NOMO-1 treated with dmso at 0.1 percent for 144 hours (cell line): ENCODE results near the gene ATP9B.
A peak's percentile ranks its signal among the peaks of the same experiment; 100 is the strongest.
"Not testable (repeated sequence)": the region's sequence is repeated elsewhere in the genome, so short reads cannot be mapped to it uniquely, and the experiment has no call there.

Experiments
- DNase-seq: peaks from one replicate; lab custom pipeline; 2025; ENCODE audit not compliant: unreplicated experiment; lab: John Stamatoyannopoulos, UW

The ATP9B gene

GRCh38 chr18:79071503-79072210 is 2.5 kb downstream of the ATP9B start:
- peak; percentile 8 for DNase-seq

GRCh38 chr18:79072655-79073054 is 3.5 kb downstream of the ATP9B start:
- DNase-seq = not testable (repeated sequence)

- no peak for DNase-seq
Observed at GRCh38 chr18:79077181-79077580, 8.0 kb downstream of the ATP9B start.

GRCh38 chr18:79078791-79079190 is 9.6 kb downstream of the ATP9B start:
- DNase-seq = not testable (repeated sequence)

GRCh38 chr18:79092874-79093273 is 23.7 kb downstream of the ATP9B start:
- no peak for DNase-seq

- DNase-seq = no peak
Observed at GRCh38 chr18:79093986-79094385, 24.8 kb downstream of the ATP9B start.

- no peak for DNase-seq
Observed at GRCh38 chr18:79095216-79095615, 26.0 kb downstream of the ATP9B start.

GRCh38 chr18:79100944-79101343 is 31.8 kb downstream of the ATP9B start:
- DNase-seq = no peak

GRCh38 chr18:79102886-79103285 is 33.7 kb downstream of the ATP9B start:
- no peak for DNase-seq

- no peak for DNase-seq
Observed at GRCh38 chr18:79104137-79104536, 34.9 kb downstream of the ATP9B start.

GRCh38 chr18:79105455-79105854 is 36.3 kb downstream of the ATP9B start:
- DNase-seq = no peak

- no peak for DNase-seq
Observed at GRCh38 chr18:79106084-79106483, 36.9 kb downstream of the ATP9B start.

- DNase-seq = no peak
Observed at GRCh38 chr18:79107886-79108285, 38.7 kb downstream of the ATP9B start.

GRCh38 chr18:79108549-79109215 is 39.5 kb downstream of the ATP9B start:
- no peak for DNase-seq

GRCh38 chr18:79111483-79111882 is 42.3 kb downstream of the ATP9B start:
- DNase-seq = no peak

- no peak for DNase-seq
Observed at GRCh38 chr18:79117385-79117784, 48.2 kb downstream of the ATP9B start.

GRCh38 chr18:79117788-79118187 is 48.6 kb downstream of the ATP9B start:
- no peak for DNase-seq

- no peak for DNase-seq
Observed at GRCh38 chr18:79118797-79119196, 49.6 kb downstream of the ATP9B start.

GRCh38 chr18:79121746-79122474 is 52.7 kb downstream of the ATP9B start:
- DNase-seq = no peak

- peak; percentile 3 for DNase-seq
Observed at GRCh38 chr18:79123948-79124347, 54.8 kb downstream of the ATP9B start.

- DNase-seq = no peak
Observed at GRCh38 chr18:79129120-79129519, 59.9 kb downstream of the ATP9B start.

- DNase-seq = no peak
Observed at GRCh38 chr18:79133724-79134123, 64.5 kb downstream of the ATP9B start.
